HepG2 (cell line): Measurements from ENCODE around the gene REST. TPM values are rescaled to one million over a fixed set of nuclear protein-coding genes. Genes with fewer than 3 reads are reported as not detected.

Source experiments
- MTF1 ChIP-seq: sonication (generic); formaldehyde crosslinking; IDR thresholded peaks from 2 replicates; pipeline ENCODE4 v1.5.0; 2020; ENCODE audit warnings: missing genetic modification reagents
- NPAS2 ChIP-seq: sonication (generic); formaldehyde crosslinking; IDR thresholded peaks from 2 replicates; pipeline ENCODE4 v1.8.0; 2022; ENCODE audit warnings: mild to moderate bottlenecking, missing genetic modification reagents, borderline replicate concordance
- NR2F6 ChIP-seq, 2 experiments: IDR thresholded peaks; 2 replicates each; pipeline ENCODE4 v1.6.1; 2016; ENCODE audit warnings: antibody characterized with exemption in 1 of 2, mild to moderate bottlenecking in 1 of 2
- SRSF9 ChIP-seq: fragments of 200-400 bp; formaldehyde crosslinking; IDR thresholded peaks from 2 replicates; pipeline ENCODE4 v1.6.1; 2018; ENCODE audit warnings: borderline replicate concordance, mild to moderate bottlenecking, low read depth, low read length; ENCODE audit not compliant: insufficient read depth, poor library complexity, severe bottlenecking
- TBL1XR1 ChIP-seq: fragments of 150-350 bp; IDR thresholded peaks from 2 replicates; pipeline ENCODE4 v1.6.1; 2014; ENCODE audit warnings: borderline replicate concordance, low read length; ENCODE audit not compliant: partially characterized antibody
- ZFP62 ChIP-seq: sonication (generic); formaldehyde crosslinking; IDR thresholded peaks from 2 replicates; pipeline ENCODE4 v1.4.0; 2020; ENCODE audit warnings: missing genetic modification reagents
- ZNF446 ChIP-seq: sonication (generic); formaldehyde crosslinking; IDR thresholded peaks from 2 replicates; pipeline ENCODE4 v1.5.0; 2020; ENCODE audit warnings: mild to moderate bottlenecking, missing genetic modification reagents
- ZNF496 ChIP-seq: sonication (generic); formaldehyde crosslinking; IDR thresholded peaks from 2 replicates; pipeline ENCODE4 v1.8.1; 2023; ENCODE audit warnings: mild to moderate bottlenecking, moderate library complexity, missing genetic modification reagents; ENCODE audit not compliant: insufficient replicate concordance
- ZNF562 ChIP-seq: sonication (generic); formaldehyde crosslinking; IDR thresholded peaks from 2 replicates; pipeline ENCODE4 v1.8.0; 2022; ENCODE audit warnings: missing genetic modification reagents, borderline replicate concordance
- polyA plus RNA-seq, 8 experiments: library from polyadenylated mRNA; depleted of rRNA in 3 of 8; stranded (reverse) in 7 of 8; unstranded in 1 of 8; fragments of >200 nt; fragmentation: Illumina TruSeq in 4 of 8; extraction: Trizol in 4 of 8; gene quantifications; 2 replicates each; pipeline versions ENCODE4 v1.2.1 to v1.2.3, GENCODE V29; 2011 to 2016; ENCODE audit warnings: low read depth in 4 of 8, missing spikeins in 1 of 8, mixed read lengths in 1 of 8; ENCODE audit not compliant: insufficient read depth in 1 of 8
- total RNA-seq, 5 experiments: library from RNA; depleted of rRNA; stranded (reverse); fragments of >200 nt; fragmentation: Illumina TruSeq; extraction: Trizol; gene quantifications; 2 replicates each; pipeline ENCODE4 v1.2.3, GENCODE V29; 2016; ENCODE audit warnings: low read depth in 1 of 5
- TF ChIP-seq, protein P1 (sequence below): sonication (generic); formaldehyde crosslinking; IDR thresholded peaks from 2 replicates; pipeline ENCODE4 v1.4.0; 2020; ENCODE audit warnings: mild to moderate bottlenecking, missing genetic modification reagents

REST gene
- total and polyA plus RNA-seq, 2 of the 13 experiments (the other 11 are each of a cell fraction or from before 2014, with no cell fraction given), result 12.7 to 22.4 TPM

DNA sequence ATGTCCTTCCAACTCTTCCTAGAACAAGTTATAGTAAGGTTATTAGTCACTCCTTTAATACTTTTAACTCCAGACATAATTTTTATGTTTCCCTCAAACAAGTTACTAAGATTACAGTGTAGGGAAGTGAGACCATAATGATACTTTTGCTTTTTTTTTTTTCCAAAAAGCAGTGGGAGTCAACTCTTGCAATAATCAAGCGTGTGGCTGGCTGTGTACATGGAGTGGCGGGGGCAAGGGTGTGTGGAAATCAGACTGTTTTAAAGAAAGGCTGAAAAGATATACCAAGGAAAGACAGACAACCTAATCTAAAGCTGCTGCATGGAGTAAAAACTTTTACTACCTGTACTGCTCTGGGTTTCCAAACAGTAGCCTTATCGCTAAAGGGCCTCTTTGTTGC is 65.6 kb downstream of the REST start (continued):
- TF ChIP-seq NR2F6 (IDR thresholded peaks at IDR 0.05) (no peak), NR2F6 (CRISPR knock-in tag; IDR thresholded peaks at IDR 0.05) (no peak), ZNF496 (CRISPR knock-in tag) (no peak), ZNF562 (CRISPR knock-in tag) (no peak), TBL1XR1 (no peak), SRSF9 (no peak), NPAS2 (CRISPR knock-in tag) (no peak), MTF1 (CRISPR knock-in tag) (no peak), ZFP62 (CRISPR knock-in tag) (no peak), ZNF446 (CRISPR knock-in tag) (no peak)
- TF ChIP-seq, protein P1, sequence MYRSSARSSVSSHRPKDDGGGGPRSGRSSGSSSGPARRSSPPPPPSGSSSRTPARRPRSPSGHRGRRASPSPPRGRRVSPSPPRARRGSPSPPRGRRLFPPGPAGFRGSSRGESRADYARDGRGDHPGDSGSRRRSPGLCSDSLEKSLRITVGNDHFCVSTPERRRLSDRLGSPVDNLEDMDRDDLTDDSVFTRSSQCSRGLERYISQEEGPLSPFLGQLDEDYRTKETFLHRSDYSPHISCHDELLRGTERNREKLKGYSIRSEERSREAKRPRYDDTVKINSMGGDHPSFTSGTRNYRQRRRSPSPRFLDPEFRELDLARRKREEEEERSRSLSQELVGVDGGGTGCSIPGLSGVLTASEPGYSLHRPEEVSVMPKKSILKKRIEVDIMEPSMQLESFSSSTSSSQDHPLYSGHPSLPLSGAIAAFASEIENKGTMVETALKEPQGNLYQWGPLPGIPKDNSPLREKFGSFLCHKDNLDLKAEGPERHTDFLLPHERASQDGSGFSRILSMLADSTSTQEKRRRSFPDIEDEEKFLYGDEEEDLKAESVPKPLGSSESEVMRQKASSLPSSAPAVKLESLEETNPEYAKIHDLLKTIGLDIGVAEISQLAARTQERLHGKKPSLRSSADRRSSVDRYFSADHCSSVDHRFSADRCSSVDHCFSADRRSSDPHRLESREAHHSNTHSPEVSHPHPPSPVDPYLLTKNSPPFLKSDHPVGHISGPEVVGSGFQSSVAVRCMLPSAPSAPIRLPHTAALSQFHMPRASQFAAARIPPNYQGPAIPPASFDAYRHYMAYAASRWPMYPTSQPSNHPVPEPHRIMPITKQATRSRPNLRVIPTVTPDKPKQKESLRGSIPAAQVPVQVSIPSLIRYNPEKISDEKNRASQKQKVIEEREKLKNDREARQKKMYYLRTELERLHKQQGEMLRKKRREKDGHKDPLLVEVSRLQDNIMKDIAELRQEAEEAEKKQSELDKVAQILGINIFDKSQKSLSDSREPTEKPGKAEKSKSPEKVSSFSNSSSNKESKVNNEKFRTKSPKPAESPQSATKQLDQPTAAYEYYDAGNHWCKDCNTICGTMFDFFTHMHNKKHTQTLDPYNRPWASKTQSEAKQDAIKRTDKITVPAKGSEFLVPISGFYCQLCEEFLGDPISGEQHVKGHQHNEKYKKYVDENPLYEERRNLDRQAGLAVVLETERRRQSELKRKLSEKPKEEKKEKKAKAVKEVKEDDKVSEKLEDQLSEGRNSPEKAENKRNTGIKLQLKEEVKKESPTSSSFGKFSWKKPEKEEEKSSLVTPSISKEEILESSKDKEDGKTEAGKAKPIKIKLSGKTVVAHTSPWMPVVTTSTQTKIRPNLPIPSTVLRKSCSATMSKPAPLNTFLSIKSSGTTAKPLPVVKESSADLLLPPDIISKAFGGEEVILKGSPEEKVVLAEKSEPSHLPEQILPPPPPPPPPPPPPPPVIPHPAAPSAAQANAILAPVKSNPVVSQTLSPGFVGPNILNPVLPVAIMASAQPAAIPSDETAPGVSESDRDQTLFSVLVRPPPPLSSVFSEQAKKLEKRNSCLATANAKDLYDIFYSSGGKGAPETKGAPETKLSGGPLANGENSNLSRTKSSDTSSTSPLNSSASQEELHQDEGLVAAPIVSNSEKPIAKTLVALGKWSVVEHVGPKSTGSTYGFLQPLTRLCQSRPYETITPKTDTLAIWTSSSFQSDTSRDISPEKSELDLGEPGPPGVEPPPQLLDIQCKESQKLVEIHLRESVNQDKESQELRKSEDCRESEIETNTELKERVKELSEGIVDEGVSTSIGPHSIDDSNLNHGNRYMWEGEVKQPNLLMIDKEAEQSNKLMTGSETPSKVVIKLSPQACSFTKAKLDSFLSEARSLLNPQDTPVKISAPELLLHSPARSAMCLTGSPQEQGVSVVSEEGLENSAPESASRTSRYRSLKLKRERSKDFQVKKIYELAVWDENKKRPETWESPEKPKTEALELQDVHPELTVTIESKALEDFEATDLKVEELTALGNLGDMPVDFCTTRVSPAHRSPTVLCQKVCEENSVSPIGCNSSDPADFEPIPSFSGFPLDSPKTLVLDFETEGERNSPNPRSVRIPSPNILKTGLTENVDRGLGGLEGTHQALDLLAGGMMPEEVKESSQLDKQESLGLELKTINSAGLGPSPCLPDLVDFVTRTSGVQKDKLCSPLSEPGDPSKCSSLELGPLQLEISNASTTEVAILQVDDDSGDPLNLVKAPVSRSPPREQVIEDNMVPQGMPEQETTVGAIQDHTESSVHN (CRISPR knock-in tag), result no peak
